ENCODE results near the gene CPNE5.

DNA sequence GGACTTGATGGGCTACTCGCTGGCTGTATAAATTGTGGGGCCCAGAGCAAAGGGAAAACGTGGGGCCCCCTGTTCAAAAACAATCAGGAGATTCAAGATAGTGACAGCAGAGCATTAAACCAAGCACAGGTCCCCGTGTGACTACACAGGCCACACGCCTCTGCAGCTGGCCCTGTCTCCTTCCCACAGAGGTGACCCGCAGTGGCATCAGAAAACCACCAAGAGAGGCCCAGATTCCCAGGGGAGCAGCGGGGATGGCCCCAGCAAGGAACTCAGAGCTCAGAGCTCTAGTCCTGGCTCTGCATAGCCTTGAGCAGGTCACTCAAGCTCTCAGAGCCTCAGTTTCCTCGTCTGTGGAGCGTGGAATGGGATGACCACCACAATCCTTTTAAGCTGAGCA, 57.6 kb downstream of the CPNE5 start:
- TF ChIP-seq CTCF (conservative IDR thresholded peaks at IDR 0.05; ENCODE audit: low read length) (no peak), EZH2phosphoT487 (IDR thresholded peaks at IDR 0.05; ENCODE audit: borderline replicate concordance) (no peak)

Measured in Loucy (cell line).